BJ (cell line): Measurements from ENCODE around the gene TMCO2. TPM values are rescaled to one million over a fixed set of nuclear protein-coding genes. Genes with fewer than 3 reads are reported as not detected.

Experiments
- polyA plus RNA-seq: library from polyadenylated mRNA; depleted of rRNA; stranded (reverse); fragments of >200 nt; gene quantifications from 2 replicates; pipeline ENCODE4 v1.2.3, GENCODE V29; 2011; rRNA removed

The TMCO2 gene
- polyA plus RNA-seq, 1 experiment: not detected

Other genes starting within 250 kb of the TMCO2 start
- gene CAP1, start 207.2 kb upstream of the TMCO2 start, polyA plus RNA-seq: 585 and 769 TPM in 2 replicates
- 46.6 and 48.7 TPM in 2 replicates for gene PPT1, start 150.7 kb upstream of the TMCO2 start, polyA plus RNA-seq
- gene RLF, start 86.5 kb upstream of the TMCO2 start, polyA plus RNA-seq: 4.1 and 6.8 TPM in 2 replicates
- gene ZMPSTE24, start 10.3 kb downstream of the TMCO2 start, polyA plus RNA-seq: 16.5 and 37.3 TPM in 2 replicates
- gene COL9A2, start 69.3 kb downstream of the TMCO2 start, polyA plus RNA-seq: 0.07 and 0.13 TPM in 2 replicates
- 9.0 and 10.2 TPM in 2 replicates for gene SMAP2, start 125.8 kb downstream of the TMCO2 start, polyA plus RNA-seq
- 1.5 and 2.5 TPM in 2 replicates for gene ZFP69B, start 202.5 kb downstream of the TMCO2 start, polyA plus RNA-seq
- 1.4 and 1.9 TPM in 2 replicates for gene ZFP69, start 229.4 kb downstream of the TMCO2 start, polyA plus RNA-seq